Activated CD8-positive, alpha-beta memory T cell treated with anti-CD3 and anti-CD28 coated beads for 48 hours (primary cell): ENCODE data around the gene RILPL2.
"Not testable (repeated sequence)": the region's sequence is repeated elsewhere in the genome, so short reads cannot be mapped to it uniquely, and the experiment has no call there.

ENCODE experiments used
- DNase-seq, 3 experiments: peaks; one replicate each; pipeline ENCODE4 v3.0.0-alpha.2; 2020; ENCODE audit warnings: low read depth in 2 of 3, low spot score in 2 of 3

Gene RILPL2

DNA sequence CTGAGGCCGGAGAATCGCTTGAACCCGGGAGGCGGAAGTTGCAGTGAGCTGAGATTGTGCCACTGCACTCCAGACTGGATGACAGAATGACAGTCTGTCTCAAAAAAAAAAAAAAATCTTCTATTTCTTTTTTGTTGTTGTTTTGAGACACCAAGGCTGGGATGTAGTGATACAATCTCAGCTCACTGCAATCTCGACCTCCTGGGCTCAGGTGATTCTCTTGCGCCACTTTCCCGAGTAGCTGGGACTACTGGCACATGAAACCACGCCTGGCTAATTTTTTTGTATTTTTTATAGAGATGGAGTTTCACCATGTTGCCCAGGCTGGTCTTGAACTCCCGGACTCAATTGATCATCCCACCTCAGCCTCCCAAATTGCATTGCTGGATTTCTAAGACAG is 14.2 kb upstream of the RILPL2 start:
- no peak for DNase-seq

DNA sequence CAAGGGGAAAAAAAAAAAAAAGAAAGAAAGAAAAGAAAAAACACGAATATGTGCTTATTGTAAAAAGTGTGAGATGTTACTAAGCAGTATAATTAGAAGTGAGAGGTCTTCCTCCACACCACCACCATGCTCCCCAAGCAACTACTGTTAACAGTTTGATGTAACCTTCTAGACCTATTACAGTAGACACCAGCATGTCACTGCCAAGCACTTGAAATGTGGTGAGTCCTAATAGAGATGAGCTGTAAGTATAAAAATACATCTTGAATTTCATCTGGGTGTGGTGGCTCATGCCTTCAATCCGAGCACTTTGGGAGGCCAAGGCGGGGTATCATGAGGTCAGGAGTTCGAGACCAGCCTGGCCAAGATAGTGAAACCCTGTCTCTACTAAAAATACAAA is 13.4 kb upstream of the RILPL2 start:
- DNase-seq, result no peak

GRCh38 chr12:123449249-123449733 is 12.8 kb upstream of the RILPL2 start:
- DNase-seq, result no peak

DNA sequence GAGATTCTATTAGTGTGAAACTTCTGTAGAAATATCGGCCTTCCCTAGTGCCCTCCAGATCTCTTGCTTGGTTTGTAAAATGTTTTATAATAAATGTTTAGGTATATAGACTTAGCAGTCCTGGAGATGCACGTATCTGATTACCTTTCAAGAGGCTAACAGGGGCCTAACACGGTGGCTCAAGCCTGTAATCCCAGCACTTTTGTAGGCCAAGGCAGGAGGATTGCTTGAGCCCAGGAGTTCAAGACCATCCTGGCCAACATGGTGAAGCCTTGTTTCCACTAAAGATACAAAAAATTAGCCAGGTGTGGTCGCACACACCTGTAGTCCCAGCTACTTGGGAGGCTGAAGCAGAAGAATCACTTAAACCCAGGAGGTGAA is 9.8 kb upstream of the RILPL2 start:
- no peak for DNase-seq

GRCh38 chr12:123445388-123446332 is 9.2 kb upstream of the RILPL2 start:
- no peak for DNase-seq

DNA sequence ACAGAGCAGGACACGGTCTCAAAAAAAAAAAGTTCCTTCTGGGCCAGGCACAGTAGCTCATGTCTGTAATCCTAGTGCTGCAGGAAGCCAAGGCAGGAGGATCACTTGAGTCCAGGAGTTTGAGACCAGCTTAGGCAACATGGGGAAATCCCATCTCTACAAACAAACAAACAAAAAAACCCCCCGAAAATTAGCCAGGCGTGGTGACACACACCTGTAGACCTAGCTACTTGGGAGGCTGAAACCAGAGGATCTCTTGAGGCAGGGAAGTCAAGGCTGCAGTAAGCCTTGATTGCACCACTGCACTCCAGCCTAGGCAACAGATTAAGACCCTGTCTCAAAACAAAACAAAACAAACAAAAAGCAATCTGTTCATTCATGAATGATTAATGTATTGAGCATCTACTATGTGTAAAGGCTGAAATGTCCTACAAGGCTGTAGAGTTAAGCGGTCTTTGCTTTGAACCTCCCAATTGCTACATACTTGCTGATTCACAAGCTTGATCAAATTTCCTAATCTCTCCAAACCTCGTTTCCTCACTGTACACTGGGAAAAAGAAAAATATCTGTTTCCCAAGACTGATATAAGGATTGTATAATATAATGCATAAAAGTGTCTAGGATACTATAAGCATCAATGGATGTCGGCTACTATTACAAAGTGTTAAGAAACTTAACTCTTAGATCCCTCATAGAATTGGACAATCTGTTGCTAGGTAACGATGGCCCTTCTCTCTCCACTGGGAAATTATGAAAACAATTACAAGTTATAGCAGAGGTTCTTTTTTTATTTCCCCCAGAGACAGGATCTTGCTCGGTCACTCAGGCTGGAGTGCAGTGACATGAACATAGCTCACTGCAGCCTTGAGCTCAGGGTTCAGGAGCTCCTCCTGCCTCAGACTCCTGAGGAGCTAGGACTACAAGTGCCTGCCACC is 7.9 kb upstream of the RILPL2 start:
- DNase-seq, result no peak

GRCh38 chr12:123442774-123443173 is 6.3 kb upstream of the RILPL2 start:
- DNase-seq, result no peak

- no peak for DNase-seq
Measured at GRCh38 chr12:123441523-123442164, 5.2 kb upstream of the RILPL2 start.

DNA sequence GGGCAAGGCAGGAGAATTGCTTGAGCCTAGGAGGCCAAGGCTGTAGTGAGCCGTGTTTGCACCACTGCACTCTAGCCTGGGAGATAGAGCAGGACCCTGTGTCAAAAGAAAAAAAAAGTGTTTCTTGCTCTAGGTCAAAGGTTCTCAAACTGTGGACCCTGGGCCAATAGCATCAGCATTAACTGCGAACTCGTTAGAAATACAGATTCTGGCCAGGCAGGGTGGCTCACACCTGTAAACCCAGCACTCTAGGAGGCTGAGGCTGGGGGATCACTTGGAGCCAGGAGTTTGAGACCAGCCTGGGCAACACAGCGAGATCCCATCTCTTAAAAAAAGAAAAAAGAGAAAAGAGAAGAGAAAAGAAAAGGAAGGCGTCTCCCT is 858 bp downstream of the RILPL2 start:
- no peak for DNase-seq

- DNase-seq, result no peak
Measured at GRCh38 chr12:123433615-123434014, 2.9 kb downstream of the RILPL2 start.

DNA sequence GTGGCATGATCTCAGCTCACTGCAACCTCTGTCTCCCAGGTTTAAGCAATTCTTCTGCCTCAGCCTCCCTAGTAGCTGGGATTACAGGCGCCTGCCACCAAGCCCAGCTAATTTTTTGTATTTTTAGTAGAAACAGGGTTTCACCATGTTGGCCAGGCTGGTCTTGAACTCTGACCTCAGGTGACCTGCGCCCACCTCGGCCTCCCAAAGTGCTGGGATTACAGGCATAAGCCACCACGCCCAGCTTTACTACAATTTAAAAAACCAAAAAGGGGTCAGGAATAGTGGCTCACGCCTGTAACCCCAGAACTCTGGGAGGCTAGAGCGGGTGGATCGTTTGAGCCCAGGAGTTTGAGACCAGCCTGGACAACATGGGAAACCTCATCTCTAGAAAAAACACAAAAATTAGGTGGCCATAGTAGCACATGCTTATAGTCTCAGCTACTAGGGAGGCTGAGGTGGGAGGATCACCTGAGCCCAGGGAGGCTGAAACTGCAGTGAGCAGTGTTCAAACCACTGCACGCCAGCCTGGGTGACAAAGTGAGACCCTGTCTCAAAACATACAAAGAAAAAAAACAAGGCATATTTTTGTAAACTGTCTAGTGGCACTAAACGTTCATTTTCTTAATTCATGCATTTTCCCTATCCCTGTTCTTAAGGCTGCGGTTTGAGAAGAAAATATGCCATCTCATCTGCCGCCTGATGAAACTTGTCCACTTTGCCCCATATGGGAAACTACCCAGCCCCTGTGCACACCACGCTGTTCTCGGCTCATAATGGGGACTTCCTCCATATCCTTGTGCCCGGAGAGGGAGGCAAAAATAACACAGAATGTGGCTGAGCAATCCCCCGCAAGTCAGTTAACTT is 4.3 kb downstream of the RILPL2 start:
- DNase-seq, result not testable (repeated sequence)

- not testable (repeated sequence) for DNase-seq
Measured at GRCh38 chr12:123429101-123429500, 7.4 kb downstream of the RILPL2 start.

GRCh38 chr12:123428591-123428990 is 7.9 kb downstream of the RILPL2 start:
- no peak for DNase-seq

DNA sequence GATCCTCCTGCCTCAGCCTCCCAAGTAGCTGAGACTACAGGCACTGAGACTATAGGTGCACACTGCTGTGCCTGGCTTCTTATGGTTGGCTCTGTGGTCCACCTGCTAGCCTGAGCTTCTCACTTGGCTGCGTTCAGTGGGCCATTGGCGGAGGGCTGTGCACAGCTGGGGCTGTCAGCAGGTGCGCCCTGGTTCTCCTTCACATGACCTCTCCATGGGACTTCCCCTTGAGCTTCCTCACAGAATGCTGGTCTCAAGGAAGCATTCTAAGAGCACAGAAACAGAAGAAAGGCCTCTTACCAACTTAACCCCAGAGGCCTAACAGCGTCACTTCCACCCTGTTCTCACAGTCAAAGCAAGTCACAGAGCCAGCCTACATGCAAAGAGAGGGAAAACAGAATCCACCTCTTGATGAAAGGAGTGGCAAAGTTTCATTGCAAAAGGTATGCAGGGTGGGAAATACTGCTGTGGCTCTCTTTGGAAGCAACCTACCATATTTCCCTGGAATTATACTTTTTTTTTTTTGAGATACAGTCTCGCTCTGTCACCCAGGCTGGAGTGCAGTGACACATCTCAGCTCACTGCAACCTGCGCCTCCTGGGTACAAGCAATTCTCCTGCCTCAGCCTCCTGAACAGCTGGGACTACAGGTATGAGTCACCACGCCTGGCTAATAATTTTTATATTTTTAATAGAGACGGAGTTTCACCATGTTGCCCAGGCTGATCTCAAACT is 9.3 kb downstream of the RILPL2 start:
- DNase-seq, result no peak

DNA sequence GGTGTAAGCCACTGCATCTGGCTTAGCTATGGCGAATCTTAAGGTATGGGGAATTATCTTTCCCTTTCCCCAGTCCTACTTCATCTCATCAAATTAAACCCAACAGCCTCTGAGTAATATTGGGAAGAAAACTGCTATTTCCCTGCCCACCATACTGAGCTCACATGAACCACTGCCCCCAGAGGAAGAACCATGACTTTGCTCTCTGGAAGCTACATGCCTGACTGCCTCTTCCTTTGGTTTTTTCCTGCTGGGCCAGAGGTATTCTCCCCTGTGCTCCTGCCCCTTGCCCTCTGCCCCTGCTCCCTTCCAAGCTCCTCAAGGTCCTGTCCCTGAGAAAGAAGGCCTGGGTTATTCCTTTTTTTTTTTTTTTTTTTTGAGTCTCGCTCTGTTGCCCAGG is 15.2 kb downstream of the RILPL2 start:
- no peak for DNase-seq

- DNase-seq, result no peak
Measured at GRCh38 chr12:123410041-123410412, 26.5 kb downstream of the RILPL2 start.

- DNase-seq, result not testable (repeated sequence)
Measured at GRCh38 chr12:123409284-123410040, 27.0 kb downstream of the RILPL2 start.

- not testable (repeated sequence) for DNase-seq
Measured at GRCh38 chr12:123408619-123409018, 27.9 kb downstream of the RILPL2 start.

DNA sequence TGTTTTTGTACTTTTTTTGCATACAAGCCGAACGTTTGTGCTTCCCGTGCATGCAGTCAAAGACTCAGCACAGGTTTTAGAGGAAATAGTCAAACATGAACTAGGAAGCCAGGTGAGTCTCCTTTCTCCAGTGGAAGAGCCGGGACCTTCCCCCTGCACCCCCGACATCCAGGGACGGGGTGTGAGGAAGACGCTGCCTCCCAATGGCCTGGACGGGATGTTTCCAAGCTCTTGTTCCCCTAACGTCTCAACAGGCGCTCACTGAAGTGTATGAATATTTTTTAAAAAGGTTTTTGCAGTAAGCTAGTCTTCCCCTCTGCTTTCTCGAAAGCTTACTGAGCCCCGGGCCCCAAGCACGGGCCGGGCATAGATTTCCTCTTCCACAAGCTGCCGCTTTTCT is 28.6 kb downstream of the RILPL2 start:
- not testable (repeated sequence) for DNase-seq
